GM18505 (cell line): ENCODE data around the gene STPG3.

Source experiments
- ATAC-seq: cut with Tn5 transposase; IDR thresholded peaks from one replicate; pipeline ENCODE4 v1.9.1; 2021; ENCODE audit not compliant: unreplicated experiment
- POLR2A ChIP-seq: IDR thresholded peaks from 4 replicates; pipeline ENCODE4 v1.6.1; 2011; ENCODE audit warnings: borderline replicate concordance; ENCODE audit not compliant: insufficient read depth, insufficient read length; ENCODE audit errors: extremely low read depth

STPG3 gene

DNA sequence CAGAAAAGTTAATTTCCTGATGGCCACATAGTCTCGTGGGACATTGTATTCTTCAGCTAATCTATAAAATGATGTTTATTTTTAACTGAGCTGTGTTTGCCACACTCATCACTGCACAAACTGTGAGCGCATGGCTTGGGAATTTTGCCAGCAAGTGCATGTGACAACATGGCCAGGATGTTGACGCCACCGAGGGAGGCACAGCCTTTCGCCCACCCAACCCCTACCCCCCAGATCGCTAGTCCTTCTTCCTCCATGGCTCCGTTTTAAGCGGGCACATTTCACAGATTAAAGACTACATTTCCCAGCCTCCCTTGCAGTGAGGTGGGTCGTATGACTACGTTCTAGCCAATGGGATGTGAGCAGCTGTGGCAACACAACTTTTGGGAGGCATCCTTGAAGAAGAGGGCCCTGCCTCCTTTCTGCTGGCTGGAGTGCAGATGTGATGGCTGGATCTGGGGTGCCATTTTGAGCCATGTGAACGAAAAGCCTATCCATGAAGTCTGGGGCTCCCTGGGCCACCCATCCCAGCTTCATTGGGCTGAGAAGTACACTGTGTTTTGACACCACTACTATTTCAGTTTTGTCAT lies 43.1 kb downstream of the STPG3 start:
- no peak for TF ChIP-seq POLR2A
- ATAC-seq = no peak

DNA sequence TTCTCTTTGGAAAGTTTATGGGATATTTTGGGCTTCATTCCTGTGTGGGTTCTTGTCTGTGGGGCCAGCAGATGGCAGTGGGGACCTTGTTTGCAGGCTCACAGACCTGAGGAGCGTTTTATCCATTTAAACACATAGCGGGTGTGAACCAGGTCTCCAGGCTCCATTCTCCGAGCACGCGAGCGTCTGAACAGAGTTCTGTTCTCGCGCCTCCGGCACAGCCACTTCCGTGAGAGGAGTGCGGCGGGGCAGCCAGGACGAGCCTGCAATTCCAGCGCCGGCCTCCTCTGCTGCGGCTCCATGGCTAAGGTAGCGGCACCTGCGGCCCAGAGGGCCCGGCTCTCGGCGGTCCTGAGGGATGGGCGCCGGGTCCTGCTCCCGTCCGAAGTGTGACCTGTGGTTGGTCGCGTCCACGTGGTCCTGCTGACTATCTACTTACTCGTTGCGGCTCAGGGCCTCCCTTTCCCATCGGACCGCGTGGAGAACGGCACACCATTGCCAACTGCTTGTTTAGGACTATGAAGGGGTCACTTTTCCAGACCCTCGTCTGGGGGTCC lies 43.7 kb downstream of the STPG3 start:
- ATAC-seq = no peak
- no peak for TF ChIP-seq POLR2A

DNA sequence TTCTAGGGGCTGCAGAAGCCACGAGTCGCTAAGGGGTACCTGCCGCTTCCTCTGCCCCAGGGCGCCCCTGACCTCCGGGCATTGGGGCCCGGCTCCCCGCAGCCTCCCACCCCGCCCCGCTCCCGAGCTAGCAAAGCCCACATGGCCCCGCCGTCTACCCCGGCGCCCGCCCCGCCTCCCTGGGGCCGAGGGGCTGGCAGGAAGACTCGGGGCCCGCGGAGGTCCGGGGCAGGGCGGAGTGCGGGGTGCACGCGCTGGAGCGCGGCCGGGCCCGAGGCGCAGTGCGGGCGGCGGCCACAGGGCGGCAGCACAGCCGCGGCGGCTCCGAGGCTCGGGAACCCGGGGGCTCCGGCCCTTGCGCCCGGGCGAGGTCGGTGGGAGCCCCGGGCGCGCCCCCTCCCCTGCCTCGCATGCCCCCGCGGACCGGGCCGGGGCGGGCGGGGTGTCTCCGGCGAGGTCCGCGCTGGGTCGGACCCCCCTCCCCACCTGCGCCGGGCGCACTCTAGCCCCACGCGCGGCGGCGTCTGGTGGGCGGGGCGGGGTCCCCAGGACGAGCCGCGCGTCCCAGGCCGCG lies 44.2 kb downstream of the STPG3 start:
- no peak for ATAC-seq

DNA sequence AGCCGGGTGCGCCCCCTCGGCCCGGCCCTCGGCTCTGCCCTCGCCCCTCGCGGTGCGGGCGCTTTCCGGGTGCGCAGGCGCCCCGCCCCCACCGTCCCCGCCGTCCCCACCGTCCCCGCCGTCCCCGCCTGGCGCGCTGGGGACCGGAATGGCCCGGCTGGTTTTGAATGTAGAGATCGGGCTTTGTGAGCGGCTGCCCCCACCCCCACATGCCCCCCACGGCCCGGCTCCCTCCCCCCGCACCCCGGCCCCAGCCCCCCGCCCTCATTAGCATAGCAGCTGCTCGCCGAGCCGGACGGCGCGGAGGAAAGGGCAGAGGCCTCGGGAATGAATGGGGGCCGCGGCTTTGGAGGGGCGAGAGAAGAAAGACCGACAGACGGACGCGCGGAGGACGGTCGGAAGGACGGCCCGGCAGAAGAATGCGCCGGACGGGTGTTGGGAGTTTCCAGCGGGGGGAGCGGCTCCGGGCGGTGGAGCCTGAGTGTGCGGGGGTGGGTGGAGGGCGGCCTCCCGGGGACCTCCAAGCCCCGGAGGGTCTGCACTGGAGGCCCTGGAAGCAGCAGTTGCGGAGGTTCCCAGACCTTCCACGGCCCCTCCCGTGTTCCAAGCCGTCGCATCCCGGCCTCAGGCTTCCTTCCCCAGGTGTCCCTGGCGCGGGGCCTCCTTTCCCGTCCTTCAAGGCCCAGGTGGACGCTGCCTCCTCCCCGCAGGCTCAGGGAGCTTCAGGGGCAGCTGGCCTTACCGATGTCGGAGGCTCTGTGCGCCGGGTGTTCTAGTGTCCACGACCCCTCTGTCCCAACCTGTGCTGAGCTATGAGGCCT lies 45.0 kb downstream of the STPG3 start:
- no peak for ATAC-seq
- no peak for TF ChIP-seq POLR2A

More for the DNA sequence above, 44.2 kb downstream of the STPG3 start:
- no peak for TF ChIP-seq POLR2A

DNA sequence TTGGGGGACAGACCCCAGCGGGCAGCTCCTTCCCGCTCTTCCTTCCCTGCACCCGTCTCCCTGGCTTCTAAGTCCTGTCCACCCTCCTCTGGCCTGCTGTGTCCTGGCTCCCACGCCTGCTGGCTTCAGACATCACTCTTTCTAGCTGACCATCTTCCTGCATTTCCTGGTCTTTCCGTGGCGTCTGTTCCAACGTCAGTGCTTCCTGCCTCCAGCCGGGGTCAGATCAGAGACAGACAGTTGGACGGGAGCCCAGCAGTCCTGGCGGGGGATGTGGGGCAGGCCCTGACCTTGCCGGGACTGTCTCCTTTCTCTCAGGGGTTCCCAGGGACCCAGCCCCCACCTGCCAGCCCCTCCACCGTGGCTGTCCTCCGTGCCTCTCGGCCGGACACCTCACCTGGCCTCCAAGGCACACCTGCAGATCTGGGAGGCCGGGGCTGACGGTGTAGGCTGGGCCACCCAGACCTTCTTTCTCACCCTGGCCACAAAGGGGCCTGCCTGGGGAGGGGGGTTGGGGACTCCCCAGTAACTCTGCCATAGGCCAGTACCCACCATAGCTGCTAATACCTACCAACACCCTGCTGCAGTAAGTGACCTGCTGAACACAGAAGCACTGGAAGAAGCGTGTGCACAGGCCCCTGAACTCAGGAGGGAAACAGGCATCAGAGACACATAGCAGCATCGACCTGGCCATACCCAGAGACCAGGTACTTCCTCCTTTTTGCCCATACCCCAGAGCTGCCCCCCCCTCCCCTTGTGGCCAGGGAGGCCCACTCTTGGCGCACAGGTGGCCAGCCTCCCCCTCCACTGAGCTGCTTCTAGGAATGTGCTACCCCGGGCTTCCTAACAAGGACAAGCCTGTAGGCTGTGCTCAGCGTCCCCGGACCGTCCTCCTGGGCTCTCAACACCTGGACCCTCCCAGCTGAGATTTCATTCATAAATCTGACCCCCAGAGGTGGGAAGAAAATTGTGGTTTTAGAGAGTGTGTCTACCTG lies 45.9 kb downstream of the STPG3 start:
- ATAC-seq = no peak
- TF ChIP-seq POLR2A = no peak

DNA sequence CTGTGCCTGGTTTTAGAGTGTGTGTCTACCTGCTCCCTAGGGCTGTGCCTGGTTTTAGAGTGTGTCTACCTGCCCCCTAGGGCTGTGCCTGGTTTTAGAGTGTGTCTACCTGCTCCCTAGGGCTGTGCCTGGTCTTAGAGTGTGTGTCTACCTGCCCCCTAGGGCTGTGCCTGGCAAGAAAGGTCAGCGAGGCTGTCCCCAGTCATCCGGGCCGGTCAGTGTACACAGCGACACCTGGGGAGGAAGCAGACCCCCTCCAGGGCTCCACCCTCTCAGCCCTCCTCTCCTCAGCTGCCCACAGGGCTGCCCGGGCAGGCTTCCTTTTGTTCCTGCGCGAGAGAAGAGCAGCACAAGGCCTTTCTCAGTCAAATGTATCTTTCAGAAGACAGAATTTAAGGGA lies 46.9 kb downstream of the STPG3 start:
- TF ChIP-seq POLR2A = no peak
- no peak for ATAC-seq

DNA sequence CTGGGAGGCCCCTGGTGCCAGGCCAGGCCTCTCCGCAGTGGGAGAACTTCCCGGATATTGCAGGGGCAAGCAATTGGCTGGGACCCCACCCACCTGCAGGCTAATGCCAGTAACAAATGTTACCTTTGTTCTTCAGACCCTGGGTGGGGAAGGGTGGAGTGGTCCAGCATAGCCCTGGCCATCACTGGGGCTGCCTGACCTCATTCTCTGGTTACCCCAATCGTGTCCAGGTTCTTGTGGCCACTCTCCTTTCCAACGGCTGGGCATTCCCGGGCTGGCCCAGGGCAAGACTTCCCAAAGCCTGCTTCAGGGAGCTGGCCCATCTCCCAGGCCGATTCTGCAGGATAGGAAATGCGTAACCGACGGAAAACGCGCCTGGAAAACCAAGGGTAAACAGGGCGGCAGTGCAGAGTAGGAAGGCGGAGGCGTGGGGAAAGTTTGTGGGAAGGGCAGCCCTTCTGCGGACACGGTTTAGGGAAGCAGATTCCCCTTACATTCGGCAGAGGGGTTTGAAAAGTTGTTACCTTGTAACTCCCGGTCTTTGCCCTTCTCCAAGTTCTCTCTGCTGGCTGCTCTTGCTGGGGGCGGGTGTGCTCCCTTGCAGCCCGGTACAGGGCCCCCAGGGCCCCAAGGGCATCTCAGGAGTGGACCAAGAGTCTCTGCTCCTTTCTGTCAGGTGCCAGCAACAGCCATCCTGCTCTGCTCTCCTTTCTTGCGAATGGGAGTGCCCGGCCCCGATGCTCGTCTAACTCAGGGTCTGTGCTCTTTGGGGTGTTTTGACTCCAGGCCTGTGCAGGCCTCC lies 47.5 kb downstream of the STPG3 start:
- ATAC-seq = no peak
- TF ChIP-seq POLR2A = no peak

DNA sequence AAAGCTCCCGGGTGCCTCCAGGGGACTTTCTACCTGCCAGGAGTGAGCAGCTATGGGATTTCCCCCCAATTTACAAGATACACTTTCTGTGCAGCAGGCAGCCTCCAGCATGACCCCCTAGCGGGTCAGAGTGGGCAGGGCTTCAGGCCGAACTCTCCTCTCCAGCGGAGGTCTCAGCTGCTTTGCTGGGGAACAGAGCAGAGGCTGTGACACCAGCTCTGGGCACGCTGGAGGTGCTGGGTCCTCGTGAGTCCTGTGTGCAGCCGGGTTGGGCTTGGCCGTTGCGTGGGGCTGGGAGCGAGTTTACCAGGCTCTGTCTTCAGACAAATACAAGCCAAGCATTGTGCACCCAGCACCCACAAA lies 48.1 kb downstream of the STPG3 start:
- TF ChIP-seq POLR2A = no peak
- no peak for ATAC-seq

DNA sequence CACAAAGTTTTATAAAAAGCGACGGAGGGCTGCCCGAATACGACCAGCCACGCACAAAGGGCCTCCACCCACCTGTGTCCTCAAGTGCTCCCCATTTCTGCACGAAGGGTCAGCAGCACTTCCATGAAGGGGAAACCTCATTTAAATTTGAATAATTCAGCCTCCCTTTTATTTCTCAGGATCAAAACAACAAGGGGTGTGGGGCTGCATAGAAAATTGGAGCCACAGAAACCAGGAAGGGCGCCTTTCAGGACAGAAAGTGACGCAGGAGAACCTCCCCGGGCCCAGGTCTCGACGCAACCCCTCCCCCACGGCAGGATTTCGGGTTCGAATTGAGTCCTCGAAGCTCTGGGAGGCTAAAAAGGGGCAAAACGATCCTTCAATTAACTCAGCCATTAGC lies 48.9 kb downstream of the STPG3 start:
- ATAC-seq = no peak
- no peak for TF ChIP-seq POLR2A

DNA sequence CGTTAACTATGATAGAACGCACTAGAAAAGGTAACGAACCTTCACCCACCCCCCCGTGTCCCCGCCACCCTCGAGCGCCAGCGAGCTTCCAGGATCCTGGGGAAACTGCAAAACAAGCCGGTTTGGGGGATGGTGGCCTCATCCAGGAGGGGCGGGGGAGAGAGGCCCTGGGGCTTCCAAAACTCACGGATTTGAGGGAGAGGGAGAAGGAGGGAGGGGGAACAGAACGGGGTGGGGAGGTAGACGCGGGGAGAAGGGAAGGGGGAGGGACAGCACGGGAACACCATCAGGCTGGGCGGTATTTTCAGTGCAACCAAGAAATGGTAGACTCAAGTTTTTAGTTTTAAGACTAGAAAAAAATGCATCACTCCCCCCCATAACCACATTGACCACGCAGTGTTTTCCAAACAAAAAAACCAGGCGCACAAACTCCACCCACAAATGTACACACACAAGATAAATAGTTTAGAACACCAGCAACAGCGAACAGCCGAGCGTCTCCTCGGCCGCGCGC lies 49.5 kb downstream of the STPG3 start:
- ATAC-seq = no peak
- TF ChIP-seq POLR2A = no peak

DNA sequence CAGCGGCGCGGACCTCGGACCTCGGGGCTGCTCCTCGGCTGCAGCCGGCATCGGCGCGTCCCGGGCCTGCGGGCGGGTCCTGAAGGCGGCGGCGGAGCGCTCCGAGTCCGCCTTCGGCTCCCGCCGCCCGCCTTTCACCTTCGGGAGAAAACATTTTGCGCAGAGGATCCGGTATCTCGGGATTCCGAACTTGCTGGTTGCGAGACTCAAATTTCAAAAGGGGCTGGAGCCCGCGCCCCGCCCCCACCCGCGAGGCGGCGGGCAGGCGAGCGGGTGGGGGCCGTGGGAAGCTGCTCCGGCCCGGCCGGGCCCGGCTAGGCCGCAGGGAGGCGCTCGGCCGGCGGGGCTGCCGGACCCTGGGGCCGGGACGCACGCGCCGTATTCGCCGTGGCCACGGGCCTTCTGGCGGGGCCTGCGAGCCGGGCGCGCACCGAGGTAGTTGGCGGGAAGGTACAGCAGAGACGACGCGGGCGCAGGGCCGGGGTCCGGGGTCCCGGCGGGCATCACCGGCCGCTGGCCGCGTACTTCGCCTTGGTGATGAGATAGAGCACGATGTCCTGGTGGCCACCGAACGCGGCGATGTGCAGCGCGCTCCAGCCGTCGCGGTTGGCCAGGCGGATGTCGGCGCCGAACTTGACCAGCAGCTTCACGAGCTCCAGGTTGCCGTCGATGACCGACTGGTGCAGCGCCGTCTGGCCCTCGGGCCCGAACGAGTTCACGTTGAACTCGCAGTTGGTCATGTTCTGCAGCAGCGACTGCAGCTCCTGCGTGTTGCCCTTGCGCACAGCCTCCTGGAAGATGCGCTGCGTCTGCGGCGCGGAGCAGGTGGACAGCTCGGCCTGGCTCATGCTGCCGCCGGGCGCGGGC lies 50.2 kb downstream of the STPG3 start:
- no peak for ATAC-seq

More for the DNA sequence above, 50.2 kb downstream of the STPG3 start:
- TF ChIP-seq POLR2A = no peak
